ENCODE data around the gene SLC12A7. TPM values are rescaled to one million over a fixed set of nuclear protein-coding genes. Genes with fewer than 3 reads are reported as not detected.

The SLC12A7 gene
- total RNA-seq, 1 donor from 2014 or later, result 11.5 TPM

DNA sequence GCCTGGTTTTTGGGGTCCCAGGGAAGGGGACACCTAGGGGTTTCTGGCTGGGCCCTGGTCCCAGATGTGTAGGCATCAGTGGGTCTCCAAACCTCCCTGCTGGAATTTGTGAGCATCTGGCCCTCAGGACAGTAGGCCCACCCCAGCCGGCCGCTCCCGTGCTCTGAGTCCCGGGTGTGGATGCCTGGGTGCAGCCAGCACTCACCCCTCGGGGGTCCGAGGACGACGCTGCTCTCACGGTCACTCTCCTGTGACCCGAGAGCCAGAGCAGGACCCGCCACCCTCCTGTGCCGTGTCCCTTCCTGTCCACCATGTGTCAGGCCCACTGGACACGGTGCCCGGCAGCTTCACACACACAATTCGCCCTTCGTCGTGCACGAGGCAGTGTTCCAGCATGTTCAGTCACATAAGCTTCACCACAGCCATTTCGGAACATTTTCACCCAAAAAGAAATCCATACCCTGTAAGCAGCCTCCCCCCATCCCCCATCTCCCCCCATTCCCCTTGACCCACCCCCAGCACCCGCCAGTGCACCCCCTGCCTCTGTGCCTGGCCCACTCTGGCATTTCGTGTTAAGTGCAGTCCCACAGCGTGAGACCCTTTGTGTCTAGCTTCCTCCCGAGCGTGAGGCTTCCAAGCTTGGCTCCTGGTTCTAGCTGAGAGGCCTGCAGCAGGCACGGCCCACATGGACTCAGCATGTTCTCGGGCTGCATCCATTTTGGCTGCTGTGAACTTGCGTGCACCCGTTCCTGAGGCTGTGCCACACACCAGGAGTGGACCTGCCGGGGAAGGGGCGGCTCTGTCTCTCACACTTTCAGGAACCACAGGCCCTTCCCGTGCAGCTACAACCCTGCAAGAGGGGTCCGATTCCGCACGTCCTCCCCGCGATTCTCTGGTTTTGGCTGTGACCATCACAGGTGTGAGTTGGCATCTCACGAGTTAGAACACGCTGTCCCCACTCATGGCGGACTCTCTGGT lies 62.7 kb downstream of the SLC12A7 start:
- H3K27ac Mint-ChIP-seq (ENCODE audit: unreplicated experiment), result no peak overlapping the region
- H3K9me3 Mint-ChIP-seq (ENCODE audit: unreplicated experiment), result peaks cover 29% of the 10 kb centered on the region
- TF ChIP-seq CTCF (IDR thresholded peaks at IDR 0.05), result no peak
- peaks cover 1% of the 10 kb centered on the region for H3K4me1 Mint-ChIP-seq (ENCODE audit: unreplicated experiment)
- H3K36me3 Mint-ChIP-seq (ENCODE audit: unreplicated experiment), result no peaks in the 10 kb centered on the region
- no peak overlapping the region for H3K4me3 Mint-ChIP-seq (ENCODE audit: unreplicated experiment)
- DNase-seq (ENCODE audit: extremely low spot score, unreplicated experiment), result no peak
- H3K27me3 Mint-ChIP-seq (ENCODE audit: unreplicated experiment), result no peaks in the 10 kb centered on the region

GRCh38 chr5:1048162-1048721 lies 63.6 kb downstream of the SLC12A7 start:
- no peak overlapping the region for H3K4me3 Mint-ChIP-seq (ENCODE audit: unreplicated experiment)
- no peaks in the 10 kb centered on the region for H3K27me3 Mint-ChIP-seq (ENCODE audit: unreplicated experiment)
- no peak for DNase-seq (ENCODE audit: extremely low spot score, unreplicated experiment)
- peaks cover 1% of the 10 kb centered on the region for H3K4me1 Mint-ChIP-seq (ENCODE audit: unreplicated experiment)
- no peak overlapping the region for H3K27ac Mint-ChIP-seq (ENCODE audit: unreplicated experiment)
- no peak for TF ChIP-seq CTCF (IDR thresholded peaks at IDR 0.05)
- peaks cover 38% of the 10 kb centered on the region for H3K9me3 Mint-ChIP-seq (ENCODE audit: unreplicated experiment)
- no peaks in the 10 kb centered on the region for H3K36me3 Mint-ChIP-seq (ENCODE audit: unreplicated experiment)

DNA sequence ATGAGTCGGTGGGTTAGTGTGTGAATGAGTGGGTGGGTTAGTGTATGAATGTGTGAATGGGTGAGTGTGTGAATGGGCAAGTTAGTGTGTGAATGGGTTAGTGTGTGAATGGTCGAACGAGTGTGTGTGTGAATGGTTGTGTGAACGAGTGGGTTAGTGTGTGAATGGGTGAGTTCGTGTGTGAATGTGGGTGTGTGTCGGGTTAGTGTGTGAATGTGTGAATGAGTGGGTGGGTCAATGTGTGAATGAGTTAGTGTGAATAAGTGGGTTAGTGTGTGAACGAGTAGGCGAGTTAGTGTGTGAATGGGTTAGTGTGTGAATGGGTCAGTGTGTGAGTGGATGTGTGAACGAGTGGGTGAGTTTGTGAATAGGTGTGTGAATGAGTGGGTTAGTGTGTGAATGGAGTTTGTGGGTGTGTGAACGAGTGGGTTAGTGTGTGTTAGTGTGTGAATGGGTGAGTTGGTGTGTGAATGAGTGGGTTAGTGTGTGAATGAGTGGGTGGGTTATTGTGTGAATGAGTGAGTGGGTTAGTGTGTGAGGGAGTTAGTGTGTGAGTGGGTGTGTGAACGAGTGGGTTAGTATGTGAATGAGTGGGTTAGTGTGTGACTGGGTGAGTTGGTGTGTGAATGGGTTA lies 64.4 kb downstream of the SLC12A7 start:
- Mint-ChIP-seq H3K27ac (ENCODE audit: unreplicated experiment) (no peak overlapping the region), H3K9me3 (ENCODE audit: unreplicated experiment) (peaks cover 41% of the 10 kb centered on the region), H3K4me1 (ENCODE audit: unreplicated experiment) (peaks cover 1% of the 10 kb centered on the region), H3K4me3 (ENCODE audit: unreplicated experiment) (no peak overlapping the region), H3K36me3 (ENCODE audit: unreplicated experiment) (no peaks in the 10 kb centered on the region), H3K27me3 (ENCODE audit: unreplicated experiment) (no peaks in the 10 kb centered on the region)
- TF ChIP-seq CTCF (IDR thresholded peaks at IDR 0.05), result no peak
- no peak for DNase-seq (ENCODE audit: extremely low spot score, unreplicated experiment)

- H3K9me3 Mint-ChIP-seq (ENCODE audit: unreplicated experiment), result peaks cover 54% of the 10 kb centered on the region
- TF ChIP-seq CTCF (IDR thresholded peaks at IDR 0.05), result no peak
- H3K27ac Mint-ChIP-seq (ENCODE audit: unreplicated experiment), result no peak overlapping the region
- DNase-seq (ENCODE audit: extremely low spot score, unreplicated experiment), result no peak
- H3K4me3 Mint-ChIP-seq (ENCODE audit: unreplicated experiment), result no peak overlapping the region
- H3K4me1 Mint-ChIP-seq (ENCODE audit: unreplicated experiment), result peaks cover 1% of the 10 kb centered on the region
- H3K27me3 Mint-ChIP-seq (ENCODE audit: unreplicated experiment), result no peaks in the 10 kb centered on the region
- no peaks in the 10 kb centered on the region for H3K36me3 Mint-ChIP-seq (ENCODE audit: unreplicated experiment)
These were observed 65.8 kb downstream of the SLC12A7 start for GRCh38 chr5:1045960-1046560.

Measured in osteocyte (in vitro differentiated cells).